Amniotic epithelial cell (primary cell): ENCODE data around the gene DDX24.
A peak's percentile ranks its signal among the peaks of the same experiment; 100 is the strongest.

ENCODE experiments used
- DNase-seq: peaks from one replicate; pipeline ENCODE4 v3.0.0-alpha.2; 2010; ENCODE audit warnings: low read depth

The DDX24 gene

GRCh38 chr14:94046696-94047250 lies 34.2 kb downstream of the DDX24 start:
- DNase-seq = no peak

GRCh38 chr14:94045563-94046345 lies 35.2 kb downstream of the DDX24 start:
- no peak for DNase-seq

- no peak for DNase-seq
Observed at GRCh38 chr14:94045101-94045500, 35.9 kb downstream of the DDX24 start.

GRCh38 chr14:94044476-94045091 lies 36.4 kb downstream of the DDX24 start:
- no peak for DNase-seq

GRCh38 chr14:94043756-94044475 lies 37.1 kb downstream of the DDX24 start:
- DNase-seq = no peak

- DNase-seq = no peak
Observed at GRCh38 chr14:94043111-94043755, 37.8 kb downstream of the DDX24 start.

GRCh38 chr14:94042433-94043091 lies 38.4 kb downstream of the DDX24 start:
- no peak for DNase-seq

GRCh38 chr14:94041551-94042346 lies 39.3 kb downstream of the DDX24 start:
- DNase-seq = peak; percentile 86

- DNase-seq = no peak
Observed at GRCh38 chr14:94040796-94041195, 40.2 kb downstream of the DDX24 start.

GRCh38 chr14:94040247-94040646 lies 40.8 kb downstream of the DDX24 start:
- no peak for DNase-seq

GRCh38 chr14:94038921-94039629 lies 41.9 kb downstream of the DDX24 start:
- no peak for DNase-seq

- no peak for DNase-seq
Observed at GRCh38 chr14:94038510-94038909, 42.5 kb downstream of the DDX24 start.

GRCh38 chr14:94037954-94038353 lies 43.0 kb downstream of the DDX24 start:
- DNase-seq = no peak

GRCh38 chr14:94036313-94037167 lies 44.5 kb downstream of the DDX24 start:
- peak; percentile 65 for DNase-seq

- no peak for DNase-seq
Observed at GRCh38 chr14:94034886-94035285, 46.1 kb downstream of the DDX24 start.

GRCh38 chr14:94031883-94032279 lies 49.1 kb downstream of the DDX24 start:
- DNase-seq = no peak

GRCh38 chr14:94031161-94031882 lies 49.7 kb downstream of the DDX24 start:
- no peak for DNase-seq

GRCh38 chr14:94030571-94030970 lies 50.4 kb downstream of the DDX24 start:
- no peak for DNase-seq
